ENCODE results near the gene KNOP1. TPM values are rescaled to one million over a fixed set of nuclear protein-coding genes. Genes with fewer than 3 reads are reported as not detected.
"Not testable (repeated sequence)": the region's sequence is repeated elsewhere in the genome, so short reads cannot be mapped to it uniquely, and the experiment has no call there.

KNOP1 gene
- total RNA-seq, 6 experiments from 2014 or later = 3.4 to 9.4 (median 7.3) TPM

- intact Hi-C loops (cut with DNase I) = no loop called here
- no peak for ATAC-seq
- Histone ChIP-seq H3K36me3 (peaks cover 0 to 3% (median 0%) of the 10 kb centered on the region in 4 donors), H3K27me3 (no peaks in the 10 kb centered on the region), H3K27ac (no peak overlapping the region), H3K4me1 (no peaks in the 10 kb centered on the region), H3K4me3 (no peak overlapping the region), H3K9me3 (no peaks in the 10 kb centered on the region)
- TF ChIP-seq POLR2A (IDR thresholded peaks at IDR 0.05) (no peak), CTCF (IDR thresholded peaks at IDR 0.05) (no peak)
- DNase-seq = no peak
- WGBS (ENCODE audit: insufficient coverage, low coverage, low lambda C conversion rate, missing lambda C conversion rate) = 76% methylated on average over 4 of the region's 7 CpGs
These were observed 40.6 kb downstream of the KNOP1 start for GRCh38 chr16:19677402-19677801.

- intact Hi-C loops (cut with DNase I) = no loop called here
- WGBS (ENCODE audit: insufficient coverage, low coverage, low lambda C conversion rate, missing lambda C conversion rate) = 96% methylated on average over 5 of the region's 5 CpGs
- ATAC-seq (no peak), DNase-seq (no peak)
- Histone ChIP-seq H3K9me3 (no peaks in the 10 kb centered on the region), H3K27me3 (no peaks in the 10 kb centered on the region), H3K36me3 (peaks cover 0 to 19% (median 4%) of the 10 kb centered on the region in 4 donors), H3K27ac (no peak overlapping the region), H3K4me1 (no peaks in the 10 kb centered on the region), H3K4me3 (no peak overlapping the region)
- TF ChIP-seq CTCF (IDR thresholded peaks at IDR 0.05) (no peak), POLR2A (IDR thresholded peaks at IDR 0.05) (no peak)
These were observed 43.5 kb downstream of the KNOP1 start for GRCh38 chr16:19674485-19674884.

GRCh38 chr16:19672378-19672777 is 45.6 kb downstream of the KNOP1 start:
- TF ChIP-seq POLR2A (IDR thresholded peaks at IDR 0.05) (no peak), CTCF (IDR thresholded peaks at IDR 0.05) (no peak)
- H3K9me3 ChIP-seq = no peaks in the 10 kb centered on the region
- H3K4me3 ChIP-seq = no peak overlapping the region
- H3K4me1 ChIP-seq = no peaks in the 10 kb centered on the region
- ATAC-seq (no peak), DNase-seq (no peak)
- 96% methylated on average over 4 of the region's 4 CpGs for WGBS (ENCODE audit: insufficient coverage, low coverage, low lambda C conversion rate, missing lambda C conversion rate)
- H3K27me3 ChIP-seq = no peaks in the 10 kb centered on the region
- intact Hi-C loops (cut with DNase I) = no loop called here
- peaks cover 0 to 28% (median 4%) of the 10 kb centered on the region in 4 donors for H3K36me3 ChIP-seq
- no peak overlapping the region for H3K27ac ChIP-seq

GRCh38 chr16:19666477-19666876 is 51.5 kb downstream of the KNOP1 start:
- DNase-seq (no peak), ATAC-seq (no peak)
- intact Hi-C loops (cut with DNase I) = no loop called here
- Histone ChIP-seq H3K27ac (no peak overlapping the region), H3K27me3 (no peaks in the 10 kb centered on the region), H3K4me1 (no peaks in the 10 kb centered on the region), H3K9me3 (no peaks in the 10 kb centered on the region), H3K36me3 (peaks cover 0 to 25% (median 4%) of the 10 kb centered on the region in 4 donors), H3K4me3 (no peak overlapping the region)
- no peak for TF ChIP-seq CTCF (IDR thresholded peaks at IDR 0.05)
- no peak for TF ChIP-seq POLR2A (IDR thresholded peaks at IDR 0.05)
- WGBS (ENCODE audit: insufficient coverage, low coverage, low lambda C conversion rate, missing lambda C conversion rate) = 70% methylated on average over 3 of the region's 3 CpGs

- DNase-seq; H3K4me1 ChIP-seq; ATAC-seq; H3K4me3 ChIP-seq; intact Hi-C loops (cut with DNase I); H3K27me3 ChIP-seq; H3K27ac ChIP-seq; H3K9me3 ChIP-seq: not testable (repeated sequence)
- 92% methylated on average over 3 of the region's 3 CpGs for WGBS (ENCODE audit: insufficient coverage, low coverage, low lambda C conversion rate, missing lambda C conversion rate)
- peaks cover 0 to 22% (median 0%) of the 10 kb centered on the region in 4 donors for H3K36me3 ChIP-seq
These were observed 52.7 kb downstream of the KNOP1 start for GRCh38 chr16:19665313-19665712.

Measured in right lobe of liver (tissue), 6 donors.